Measurements from ENCODE around the gene CCDC171. TPM values are rescaled to one million over a fixed set of nuclear protein-coding genes. Genes with fewer than 3 reads are reported as not detected.

CCDC171 gene
- polyA plus RNA-seq, 1 donor = 3.7 TPM

- no peaks in the 10 kb centered on the region for H3K36me3 ChIP-seq (ENCODE audit: control insufficient read depth, insufficient read depth, low read length)
- H3K4me3 ChIP-seq (ENCODE audit: low read length) = no peak overlapping the region
- WGBS (ENCODE audit: insufficient coverage, low lambda C conversion rate) = no CpG with 5 or more reads among the region's 2 CpGs
- H3K27me3 ChIP-seq (ENCODE audit: control insufficient read depth, insufficient read depth, low read length) = no peaks in the 10 kb centered on the region
- H3K4me1 ChIP-seq (ENCODE audit: control insufficient read depth, insufficient read depth, low read length) = no peaks in the 10 kb centered on the region
- no peak overlapping the region for H3K27ac ChIP-seq (ENCODE audit: low read length)
- no peak for DNase-seq
- H3K9me3 ChIP-seq (ENCODE audit: control insufficient read depth, low read depth, low read length) = peaks cover 15% of the 10 kb centered on the region
Observed at GRCh38 chr9:15813076-15813475, 260.2 kb downstream of the CCDC171 start.

GRCh38 chr9:15824310-15824709 lies 271.5 kb downstream of the CCDC171 start:
- no peak for DNase-seq
- no peaks in the 10 kb centered on the region for H3K9me3 ChIP-seq (ENCODE audit: control insufficient read depth, low read depth, low read length)
- no peak overlapping the region for H3K27ac ChIP-seq (ENCODE audit: low read length)
- H3K4me1 ChIP-seq (ENCODE audit: control insufficient read depth, insufficient read depth, low read length) = no peaks in the 10 kb centered on the region
- H3K36me3 ChIP-seq (ENCODE audit: control insufficient read depth, insufficient read depth, low read length) = no peaks in the 10 kb centered on the region
- H3K27me3 ChIP-seq (ENCODE audit: control insufficient read depth, insufficient read depth, low read length) = no peaks in the 10 kb centered on the region
- no peak overlapping the region for H3K4me3 ChIP-seq (ENCODE audit: low read length)
- WGBS (ENCODE audit: insufficient coverage, low lambda C conversion rate) = 50% methylated on average over 2 of the region's 4 CpGs

- no CpG with 5 or more reads among the region's 1 CpG for WGBS (ENCODE audit: insufficient coverage, low lambda C conversion rate)
- no peak for DNase-seq
- Histone ChIP-seq H3K4me1 (ENCODE audit: control insufficient read depth, insufficient read depth, low read length) (no peaks in the 10 kb centered on the region), H3K36me3 (ENCODE audit: control insufficient read depth, insufficient read depth, low read length) (no peaks in the 10 kb centered on the region), H3K4me3 (ENCODE audit: low read length) (no peak overlapping the region), H3K27ac (ENCODE audit: low read length) (no peak overlapping the region), H3K9me3 (ENCODE audit: control insufficient read depth, low read depth, low read length) (no peaks in the 10 kb centered on the region), H3K27me3 (ENCODE audit: control insufficient read depth, insufficient read depth, low read length) (no peaks in the 10 kb centered on the region)
Observed at GRCh38 chr9:15831384-15831783, 278.5 kb downstream of the CCDC171 start.

- Histone ChIP-seq H3K36me3 (ENCODE audit: control insufficient read depth, insufficient read depth, low read length) (no peaks in the 10 kb centered on the region), H3K4me1 (ENCODE audit: control insufficient read depth, insufficient read depth, low read length) (no peaks in the 10 kb centered on the region), H3K9me3 (ENCODE audit: control insufficient read depth, low read depth, low read length) (no peaks in the 10 kb centered on the region), H3K27me3 (ENCODE audit: control insufficient read depth, insufficient read depth, low read length) (no peaks in the 10 kb centered on the region), H3K4me3 (ENCODE audit: low read length) (no peak overlapping the region), H3K27ac (ENCODE audit: low read length) (no peak overlapping the region)
- WGBS (ENCODE audit: insufficient coverage, low lambda C conversion rate) = 86% methylated on average over 1 of the region's 2 CpGs
- DNase-seq = no peak
Observed at GRCh38 chr9:15834541-15834940, 281.7 kb downstream of the CCDC171 start.

GRCh38 chr9:15837079-15837679 lies 284.3 kb downstream of the CCDC171 start:
- Histone ChIP-seq H3K4me3 (ENCODE audit: low read length) (no peak overlapping the region), H3K27me3 (ENCODE audit: control insufficient read depth, insufficient read depth, low read length) (no peaks in the 10 kb centered on the region), H3K9me3 (ENCODE audit: control insufficient read depth, low read depth, low read length) (no peaks in the 10 kb centered on the region), H3K27ac (ENCODE audit: low read length) (no peak overlapping the region), H3K36me3 (ENCODE audit: control insufficient read depth, insufficient read depth, low read length) (no peaks in the 10 kb centered on the region), H3K4me1 (ENCODE audit: control insufficient read depth, insufficient read depth, low read length) (no peaks in the 10 kb centered on the region)
- peak; percentile 9 to 24 for DNase-seq
- WGBS (ENCODE audit: insufficient coverage, low lambda C conversion rate) = no CpG with 5 or more reads among the region's 4 CpGs

GRCh38 chr9:15842051-15842450 lies 289.2 kb downstream of the CCDC171 start:
- WGBS (ENCODE audit: insufficient coverage, low lambda C conversion rate) = 67% methylated on average over 1 of the region's 3 CpGs
- H3K27me3 ChIP-seq (ENCODE audit: control insufficient read depth, insufficient read depth, low read length) = no peaks in the 10 kb centered on the region
- no peak overlapping the region for H3K4me3 ChIP-seq (ENCODE audit: low read length)
- no peaks in the 10 kb centered on the region for H3K4me1 ChIP-seq (ENCODE audit: control insufficient read depth, insufficient read depth, low read length)
- no peak for DNase-seq
- no peaks in the 10 kb centered on the region for H3K36me3 ChIP-seq (ENCODE audit: control insufficient read depth, insufficient read depth, low read length)
- H3K9me3 ChIP-seq (ENCODE audit: control insufficient read depth, low read depth, low read length) = no peaks in the 10 kb centered on the region
- no peak overlapping the region for H3K27ac ChIP-seq (ENCODE audit: low read length)

GRCh38 chr9:15843316-15843715 lies 290.5 kb downstream of the CCDC171 start:
- no peak overlapping the region for H3K27ac ChIP-seq (ENCODE audit: low read length)
- DNase-seq = no peak
- no peaks in the 10 kb centered on the region for H3K27me3 ChIP-seq (ENCODE audit: control insufficient read depth, insufficient read depth, low read length)

GRCh38 chr9:15843931-15844330 lies 291.1 kb downstream of the CCDC171 start:
- no CpG with 5 or more reads among the region's 2 CpGs for WGBS (ENCODE audit: insufficient coverage, low lambda C conversion rate)
- Histone ChIP-seq H3K9me3 (ENCODE audit: control insufficient read depth, low read depth, low read length) (no peaks in the 10 kb centered on the region), H3K27ac (ENCODE audit: low read length) (no peak overlapping the region), H3K4me1 (ENCODE audit: control insufficient read depth, insufficient read depth, low read length) (no peaks in the 10 kb centered on the region), H3K27me3 (ENCODE audit: control insufficient read depth, insufficient read depth, low read length) (no peaks in the 10 kb centered on the region), H3K36me3 (ENCODE audit: control insufficient read depth, insufficient read depth, low read length) (no peaks in the 10 kb centered on the region), H3K4me3 (ENCODE audit: low read length) (no peak overlapping the region)
- DNase-seq = no peak

More at GRCh38 chr9:15843316-15843715, 290.5 kb downstream of the CCDC171 start:
- Histone ChIP-seq H3K4me3 (ENCODE audit: low read length) (no peak overlapping the region), H3K36me3 (ENCODE audit: control insufficient read depth, insufficient read depth, low read length) (no peaks in the 10 kb centered on the region), H3K9me3 (ENCODE audit: control insufficient read depth, low read depth, low read length) (no peaks in the 10 kb centered on the region), H3K4me1 (ENCODE audit: control insufficient read depth, insufficient read depth, low read length) (no peaks in the 10 kb centered on the region)

- 67% methylated on average over 1 of the region's 6 CpGs for WGBS (ENCODE audit: insufficient coverage, low lambda C conversion rate)
- no peak for DNase-seq
- no peak overlapping the region for H3K27ac ChIP-seq (ENCODE audit: low read length)
Observed at GRCh38 chr9:15846611-15847010, 293.8 kb downstream of the CCDC171 start.

GRCh38 chr9:15849871-15850270 lies 297.0 kb downstream of the CCDC171 start:
- H3K4me1 ChIP-seq (ENCODE audit: control insufficient read depth, insufficient read depth, low read length) = no peaks in the 10 kb centered on the region
- H3K4me3 ChIP-seq (ENCODE audit: low read length) = no peak overlapping the region
- no peaks in the 10 kb centered on the region for H3K36me3 ChIP-seq (ENCODE audit: control insufficient read depth, insufficient read depth, low read length)
- no peak for DNase-seq
- no peak overlapping the region for H3K27ac ChIP-seq (ENCODE audit: low read length)
- no peaks in the 10 kb centered on the region for H3K9me3 ChIP-seq (ENCODE audit: control insufficient read depth, low read depth, low read length)
- WGBS (ENCODE audit: insufficient coverage, low lambda C conversion rate) = 100% methylated on average over 1 of the region's 1 CpG
- no peaks in the 10 kb centered on the region for H3K27me3 ChIP-seq (ENCODE audit: control insufficient read depth, insufficient read depth, low read length)

More at GRCh38 chr9:15846611-15847010, 293.8 kb downstream of the CCDC171 start:
- Histone ChIP-seq H3K9me3 (ENCODE audit: control insufficient read depth, low read depth, low read length) (no peaks in the 10 kb centered on the region), H3K4me1 (ENCODE audit: control insufficient read depth, insufficient read depth, low read length) (no peaks in the 10 kb centered on the region), H3K27me3 (ENCODE audit: control insufficient read depth, insufficient read depth, low read length) (no peaks in the 10 kb centered on the region), H3K36me3 (ENCODE audit: control insufficient read depth, insufficient read depth, low read length) (no peaks in the 10 kb centered on the region), H3K4me3 (ENCODE audit: low read length) (no peak overlapping the region)

GRCh38 chr9:15851766-15852165 lies 298.9 kb downstream of the CCDC171 start:
- no peak overlapping the region for H3K27ac ChIP-seq (ENCODE audit: low read length)
- no peaks in the 10 kb centered on the region for H3K9me3 ChIP-seq (ENCODE audit: control insufficient read depth, low read depth, low read length)
- H3K4me1 ChIP-seq (ENCODE audit: control insufficient read depth, insufficient read depth, low read length) = no peaks in the 10 kb centered on the region
- H3K36me3 ChIP-seq (ENCODE audit: control insufficient read depth, insufficient read depth, low read length) = no peaks in the 10 kb centered on the region
- no peaks in the 10 kb centered on the region for H3K27me3 ChIP-seq (ENCODE audit: control insufficient read depth, insufficient read depth, low read length)
- no peak for DNase-seq
- WGBS (ENCODE audit: insufficient coverage, low lambda C conversion rate) = no CpG with 5 or more reads among the region's 2 CpGs
- H3K4me3 ChIP-seq (ENCODE audit: low read length) = no peak overlapping the region
